ENCODE results near the gene ATP2A1.
A peak's percentile ranks its signal among the peaks of the same experiment; 100 is the strongest.
"Not testable (repeated sequence)": the region's sequence is repeated elsewhere in the genome, so short reads cannot be mapped to it uniquely, and the experiment has no call there.

ATP2A1 gene

DNA sequence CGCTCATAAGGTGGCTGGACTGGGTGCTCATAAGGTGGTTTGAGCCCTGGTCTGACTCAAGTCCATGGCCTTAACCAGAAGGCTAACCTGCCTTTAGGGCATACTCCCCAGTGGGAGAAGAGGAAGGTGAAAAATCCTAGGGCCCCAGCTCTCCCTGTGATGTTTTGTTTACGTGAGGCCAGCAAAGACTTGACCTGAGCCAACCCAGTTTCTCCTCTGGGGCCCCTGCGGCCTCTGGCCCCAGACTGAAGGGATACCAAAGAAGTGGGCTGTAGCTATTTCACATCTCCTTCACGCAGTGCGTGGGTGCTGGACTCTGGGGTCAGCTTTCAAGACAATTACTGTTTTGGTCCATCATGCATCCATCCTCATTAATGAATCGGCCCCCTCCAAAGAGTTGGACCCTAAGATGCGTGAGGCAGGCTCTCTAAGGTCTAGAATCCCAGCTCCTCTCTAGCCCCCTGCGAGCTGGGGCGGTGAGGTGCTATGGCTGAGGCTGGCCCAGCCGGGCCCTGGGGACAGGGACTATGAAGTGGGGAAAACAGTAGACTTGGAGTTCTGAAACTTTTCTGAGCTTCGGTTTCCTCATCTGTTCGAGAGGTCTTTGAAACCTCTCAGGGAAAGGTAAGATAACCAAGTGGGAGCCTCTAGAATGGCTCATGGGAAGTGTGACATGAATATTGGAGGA lies 13.1 kb upstream of the ATP2A1 start:
- no peaks in the 10 kb centered on the region for H3K9me3 ChIP-seq (ENCODE audit: control insufficient read depth, low read length)
- no peak overlapping the region for H3K27ac ChIP-seq

DNA sequence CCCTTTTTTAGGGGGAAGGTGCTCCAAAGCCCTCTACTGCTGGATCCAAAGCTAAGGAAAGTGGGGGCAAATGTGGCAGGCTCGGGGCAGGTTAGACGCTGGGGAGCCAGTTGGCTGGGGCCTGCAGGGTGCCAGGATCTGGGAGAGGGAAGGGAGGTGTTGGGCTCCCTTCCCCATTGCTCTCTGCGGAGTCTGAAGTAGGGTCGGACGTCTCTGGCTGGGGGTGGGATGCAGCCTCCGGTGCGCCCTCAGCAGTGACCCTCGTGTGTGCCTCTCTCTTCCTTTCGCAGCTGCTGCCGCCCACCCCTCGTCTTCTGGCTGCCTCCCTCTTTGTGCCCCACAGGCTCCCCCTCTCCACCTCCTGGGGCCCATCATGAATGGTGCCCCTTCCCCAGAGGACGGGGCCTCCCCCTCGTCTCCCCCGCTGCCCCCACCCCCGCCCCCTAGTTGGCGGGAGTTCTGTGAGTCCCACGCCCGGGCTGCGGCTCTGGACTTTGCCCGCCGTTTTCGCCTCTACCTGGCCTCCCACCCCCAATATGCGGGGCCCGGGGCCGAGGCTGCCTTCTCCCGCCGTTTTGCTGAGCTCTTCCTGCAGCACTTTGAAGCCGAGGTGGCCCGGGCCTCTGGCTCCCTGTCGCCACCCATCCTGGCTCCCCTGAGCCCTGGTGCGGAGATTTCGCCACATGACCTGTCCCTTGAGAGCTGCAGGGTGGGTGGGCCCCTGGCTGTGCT lies 12.4 kb upstream of the ATP2A1 start:
- TF ChIP-seq, protein P1, sequence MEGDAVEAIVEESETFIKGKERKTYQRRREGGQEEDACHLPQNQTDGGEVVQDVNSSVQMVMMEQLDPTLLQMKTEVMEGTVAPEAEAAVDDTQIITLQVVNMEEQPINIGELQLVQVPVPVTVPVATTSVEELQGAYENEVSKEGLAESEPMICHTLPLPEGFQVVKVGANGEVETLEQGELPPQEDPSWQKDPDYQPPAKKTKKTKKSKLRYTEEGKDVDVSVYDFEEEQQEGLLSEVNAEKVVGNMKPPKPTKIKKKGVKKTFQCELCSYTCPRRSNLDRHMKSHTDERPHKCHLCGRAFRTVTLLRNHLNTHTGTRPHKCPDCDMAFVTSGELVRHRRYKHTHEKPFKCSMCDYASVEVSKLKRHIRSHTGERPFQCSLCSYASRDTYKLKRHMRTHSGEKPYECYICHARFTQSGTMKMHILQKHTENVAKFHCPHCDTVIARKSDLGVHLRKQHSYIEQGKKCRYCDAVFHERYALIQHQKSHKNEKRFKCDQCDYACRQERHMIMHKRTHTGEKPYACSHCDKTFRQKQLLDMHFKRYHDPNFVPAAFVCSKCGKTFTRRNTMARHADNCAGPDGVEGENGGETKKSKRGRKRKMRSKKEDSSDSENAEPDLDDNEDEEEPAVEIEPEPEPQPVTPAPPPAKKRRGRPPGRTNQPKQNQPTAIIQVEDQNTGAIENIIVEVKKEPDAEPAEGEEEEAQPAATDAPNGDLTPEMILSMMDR (IDR thresholded peaks at IDR 0.05), result no peak
- H3K27me3 ChIP-seq (ENCODE audit: control insufficient read depth, insufficient read depth, low read length), result no peaks in the 10 kb centered on the region
- no peaks in the 10 kb centered on the region for H3K36me3 ChIP-seq (ENCODE audit: control insufficient read depth, insufficient read depth, low read length)
- no peaks in the 10 kb centered on the region for H3K79me2 ChIP-seq
- H3K4me3 ChIP-seq (ENCODE audit: low read depth, low read length), result no peak overlapping the region
- no peaks in the 10 kb centered on the region for H3K4me1 ChIP-seq
- H3K9ac ChIP-seq, result no peak overlapping the region
- H3K4me2 ChIP-seq (ENCODE audit: low read length), result no peak overlapping the region
- H3K9me3 ChIP-seq (ENCODE audit: control insufficient read depth, low read length), result no peaks in the 10 kb centered on the region
- no peak overlapping the region for H3K27ac ChIP-seq
- H2AFZ ChIP-seq, result no peak overlapping the region

More for the DNA sequence above, 13.1 kb upstream of the ATP2A1 start:
- TF ChIP-seq, protein P1 (IDR thresholded peaks at IDR 0.05), result no peak
- no peak overlapping the region for H3K4me3 ChIP-seq (ENCODE audit: low read depth, low read length)
- peak overlapping the region; percentile 78 for H3K4me2 ChIP-seq (ENCODE audit: low read length)
- no peaks in the 10 kb centered on the region for H3K36me3 ChIP-seq (ENCODE audit: control insufficient read depth, insufficient read depth, low read length)
- H3K9ac ChIP-seq, result no peak overlapping the region
- no peak overlapping the region for H2AFZ ChIP-seq
- H3K79me2 ChIP-seq, result no peaks in the 10 kb centered on the region
- H3K4me1 ChIP-seq, result no peaks in the 10 kb centered on the region
- H3K27me3 ChIP-seq (ENCODE audit: control insufficient read depth, insufficient read depth, low read length), result no peaks in the 10 kb centered on the region

DNA sequence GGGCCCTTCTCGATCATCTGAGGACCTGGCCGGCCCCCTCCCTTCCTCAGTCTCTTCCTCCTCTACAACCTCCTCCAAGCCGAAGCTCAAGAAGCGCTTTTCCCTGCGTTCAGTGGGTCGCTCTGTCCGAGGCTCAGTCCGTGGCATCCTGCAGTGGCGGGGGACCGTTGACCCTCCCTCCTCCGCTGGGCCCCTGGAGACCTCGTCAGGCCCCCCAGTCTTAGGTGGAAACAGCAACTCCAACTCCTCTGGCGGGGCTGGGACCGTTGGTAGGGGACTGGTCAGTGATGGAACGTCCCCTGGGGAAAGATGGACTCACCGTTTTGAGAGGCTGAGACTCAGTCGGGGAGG lies 11.9 kb upstream of the ATP2A1 start:
- H3K4me2 ChIP-seq (ENCODE audit: low read length), result no peak overlapping the region
- TF ChIP-seq, protein P1 (IDR thresholded peaks at IDR 0.05), result no peak
- no peaks in the 10 kb centered on the region for H3K36me3 ChIP-seq (ENCODE audit: control insufficient read depth, insufficient read depth, low read length)

DNA sequence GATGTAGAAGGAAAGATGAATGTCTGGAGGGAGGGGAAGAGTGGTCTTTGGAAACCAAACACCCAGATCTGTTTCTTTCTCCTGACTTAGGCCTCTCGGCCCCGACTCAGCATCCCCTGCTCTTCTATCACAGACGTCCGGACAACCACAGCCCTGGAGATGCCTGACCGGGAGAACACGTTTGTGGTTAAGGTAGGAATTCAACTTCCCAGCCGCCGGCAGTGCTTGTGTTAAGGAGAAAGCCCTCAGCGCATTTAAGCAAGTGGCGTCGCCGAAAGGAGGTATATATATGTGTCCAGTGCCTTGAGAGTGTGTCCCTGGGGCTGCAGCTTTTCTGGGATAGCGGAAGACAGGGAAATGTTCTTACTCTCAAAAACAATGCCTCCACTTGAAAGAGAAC lies 11.0 kb upstream of the ATP2A1 start:
- H2AFZ ChIP-seq, result no peak overlapping the region
- H3K4me3 ChIP-seq (ENCODE audit: low read depth, low read length), result no peak overlapping the region
- H3K27me3 ChIP-seq (ENCODE audit: control insufficient read depth, insufficient read depth, low read length), result no peaks in the 10 kb centered on the region
- H3K4me1 ChIP-seq, result no peaks in the 10 kb centered on the region
- no peaks in the 10 kb centered on the region for H3K9me3 ChIP-seq (ENCODE audit: control insufficient read depth, low read length)
- TF ChIP-seq, protein P1 (IDR thresholded peaks at IDR 0.05), result no peak
- H3K9ac ChIP-seq, result no peak overlapping the region
- H3K36me3 ChIP-seq (ENCODE audit: control insufficient read depth, insufficient read depth, low read length), result no peaks in the 10 kb centered on the region
- H3K27ac ChIP-seq, result no peak overlapping the region
- H3K4me2 ChIP-seq (ENCODE audit: low read length), result no peak overlapping the region
- no peaks in the 10 kb centered on the region for H3K79me2 ChIP-seq

More for the DNA sequence above, 11.9 kb upstream of the ATP2A1 start:
- H3K9ac ChIP-seq, result no peak overlapping the region
- H3K27me3 ChIP-seq (ENCODE audit: control insufficient read depth, insufficient read depth, low read length), result no peaks in the 10 kb centered on the region
- H3K4me1 ChIP-seq, result no peaks in the 10 kb centered on the region
- no peaks in the 10 kb centered on the region for H3K9me3 ChIP-seq (ENCODE audit: control insufficient read depth, low read length)
- H3K79me2 ChIP-seq, result no peaks in the 10 kb centered on the region
- H3K27ac ChIP-seq, result no peak overlapping the region
- H3K4me3 ChIP-seq (ENCODE audit: low read depth, low read length), result no peak overlapping the region
- no peak overlapping the region for H2AFZ ChIP-seq

DNA sequence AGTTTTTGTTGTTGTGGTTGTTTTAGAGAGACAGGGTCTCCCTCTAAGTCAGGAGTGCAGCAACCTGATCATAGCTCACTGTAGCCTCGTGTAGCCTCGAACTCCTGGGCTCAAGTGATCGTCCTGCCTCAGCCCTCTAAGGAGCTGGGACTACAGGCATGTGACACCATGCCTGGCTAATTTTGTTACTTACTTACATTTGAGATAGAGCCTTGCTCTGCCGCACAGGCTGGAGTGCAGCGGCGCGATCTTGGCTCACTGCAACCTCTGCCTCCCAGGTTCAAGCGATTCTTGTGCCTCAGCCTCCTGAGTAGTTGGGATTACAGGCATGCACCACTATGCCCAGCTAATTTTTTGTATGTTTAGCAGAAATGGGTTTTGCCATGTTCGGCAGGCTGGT lies 10.6 kb upstream of the ATP2A1 start:
- not testable (repeated sequence) for H3K4me2 ChIP-seq (ENCODE audit: low read length); H3K4me3 ChIP-seq (ENCODE audit: low read depth, low read length); H3K4me1 ChIP-seq; H3K79me2 ChIP-seq; H2AFZ ChIP-seq; H3K27ac ChIP-seq; H3K36me3 ChIP-seq (ENCODE audit: control insufficient read depth, insufficient read depth, low read length); H3K27me3 ChIP-seq (ENCODE audit: control insufficient read depth, insufficient read depth, low read length); H3K9me3 ChIP-seq (ENCODE audit: control insufficient read depth, low read length); H3K9ac ChIP-seq
